Suppressor macrophage treated with lipopolysaccharide for 4 hours (primary cell): ENCODE data around the gene ADRM1.

Source experiments
- DNase-seq: peaks from one replicate; pipeline ENCODE4 v3.0.0-alpha.2; 2020

Gene ADRM1

GRCh38 chr20:62345681-62346370 lies 43.0 kb downstream of the ADRM1 start:
- DNase-seq = no peak

GRCh38 chr20:62346398-62347150 lies 43.8 kb downstream of the ADRM1 start:
- DNase-seq = no peak

- DNase-seq = no peak
Observed at GRCh38 chr20:62347151-62347404, 44.3 kb downstream of the ADRM1 start.

GRCh38 chr20:62347445-62347844 lies 44.6 kb downstream of the ADRM1 start:
- no peak for DNase-seq

GRCh38 chr20:62348604-62349003 lies 45.8 kb downstream of the ADRM1 start:
- DNase-seq = no peak

GRCh38 chr20:62349556-62350097 lies 46.8 kb downstream of the ADRM1 start:
- DNase-seq = no peak

- DNase-seq = no peak
Observed at GRCh38 chr20:62350098-62350628, 47.4 kb downstream of the ADRM1 start.

- DNase-seq = no peak
Observed at GRCh38 chr20:62350629-62351422, 48.0 kb downstream of the ADRM1 start.

GRCh38 chr20:62351469-62352401 lies 48.9 kb downstream of the ADRM1 start:
- DNase-seq = no peak

GRCh38 chr20:62352402-62353288 lies 49.8 kb downstream of the ADRM1 start:
- no peak for DNase-seq

- DNase-seq = no peak
Observed at GRCh38 chr20:62353289-62354030, 50.7 kb downstream of the ADRM1 start.

GRCh38 chr20:62354031-62354808 lies 51.4 kb downstream of the ADRM1 start:
- no peak for DNase-seq

- DNase-seq = no peak
Observed at GRCh38 chr20:62354811-62355341, 52.1 kb downstream of the ADRM1 start.

- DNase-seq = no peak
Observed at GRCh38 chr20:62355516-62355877, 52.7 kb downstream of the ADRM1 start.

GRCh38 chr20:62355878-62356588 lies 53.2 kb downstream of the ADRM1 start:
- no peak for DNase-seq

GRCh38 chr20:62356589-62357186 lies 53.9 kb downstream of the ADRM1 start:
- DNase-seq = no peak

- no peak for DNase-seq
Observed at GRCh38 chr20:62357187-62357667, 54.4 kb downstream of the ADRM1 start.

GRCh38 chr20:62357681-62358080 lies 54.9 kb downstream of the ADRM1 start:
- no peak for DNase-seq
